GM18861 (cell line): ENCODE data around the gene PGAM2.
"Not testable (repeated sequence)": the region's sequence is repeated elsewhere in the genome, so short reads cannot be mapped to it uniquely, and the experiment has no call there.

ENCODE experiments used
- ATAC-seq: cut with Tn5 transposase; IDR thresholded peaks from one replicate; pipeline ENCODE4 v1.9.1; 2021; ENCODE audit not compliant: unreplicated experiment

Gene PGAM2

GRCh38 chr7:44033971-44034844 is 31.2 kb downstream of the PGAM2 start:
- not testable (repeated sequence) for ATAC-seq

GRCh38 chr7:44032031-44032430 is 33.3 kb downstream of the PGAM2 start:
- ATAC-seq, result not testable (repeated sequence)

GRCh38 chr7:44031319-44031718 is 34.0 kb downstream of the PGAM2 start:
- not testable (repeated sequence) for ATAC-seq

DNA sequence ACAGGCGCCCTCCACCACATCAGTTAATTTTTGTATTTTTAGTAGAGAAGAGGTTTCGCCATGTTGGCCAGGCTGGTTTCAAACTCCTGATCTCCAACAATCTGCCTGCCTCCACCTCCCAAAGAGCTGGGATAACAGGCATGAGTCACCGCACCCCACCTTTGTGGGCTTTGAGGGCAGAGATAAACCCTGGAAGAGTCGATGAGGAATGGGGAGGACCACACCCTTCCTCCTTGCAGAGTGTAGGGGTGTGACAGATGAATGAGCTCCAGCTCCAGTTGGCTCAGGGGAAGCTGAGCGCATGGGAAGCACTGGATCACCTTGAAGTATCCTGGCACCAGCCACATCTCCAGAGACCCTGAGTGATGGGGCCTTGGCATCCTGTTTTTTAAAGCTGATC is 35.3 kb downstream of the PGAM2 start:
- not testable (repeated sequence) for ATAC-seq

GRCh38 chr7:44029433-44029832 is 35.9 kb downstream of the PGAM2 start:
- ATAC-seq, result not testable (repeated sequence)

DNA sequence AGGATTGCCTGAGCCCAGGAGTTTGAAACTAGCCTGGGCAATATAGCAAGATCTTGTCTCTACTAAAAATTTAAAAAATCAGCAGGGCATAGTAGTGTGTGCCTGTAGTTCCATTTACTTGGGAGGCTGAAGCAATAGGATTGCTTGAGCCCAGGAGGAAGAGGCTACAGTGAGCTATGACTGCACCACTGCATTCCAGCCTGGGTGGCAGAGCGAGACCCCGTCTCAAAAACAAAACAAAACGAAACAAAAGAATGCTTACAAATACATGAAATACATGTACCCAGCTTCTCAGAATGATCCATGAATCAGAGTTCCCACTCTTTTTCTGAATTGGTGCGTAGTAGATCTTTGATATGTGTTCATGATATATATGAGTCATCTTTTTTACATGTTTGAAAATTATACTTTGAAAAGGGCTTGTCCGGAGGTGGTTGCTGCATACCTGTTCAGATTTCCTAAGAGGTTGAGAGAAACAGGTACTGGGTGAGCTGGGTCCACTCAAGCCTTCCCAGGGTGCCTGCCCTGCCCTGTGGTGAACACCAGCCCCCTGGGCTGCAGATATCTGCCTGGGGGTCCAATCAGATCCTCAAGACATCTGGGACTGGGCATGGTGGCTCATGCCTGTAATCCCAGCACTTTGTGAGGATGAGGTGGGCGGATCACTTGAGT is 42.4 kb downstream of the PGAM2 start:
- ATAC-seq, result not testable (repeated sequence)

GRCh38 chr7:44022069-44022468 is 43.3 kb downstream of the PGAM2 start:
- ATAC-seq, result not testable (repeated sequence)

- not testable (repeated sequence) for ATAC-seq
These were observed 45.5 kb downstream of the PGAM2 start for GRCh38 chr7:44019825-44020224.

DNA sequence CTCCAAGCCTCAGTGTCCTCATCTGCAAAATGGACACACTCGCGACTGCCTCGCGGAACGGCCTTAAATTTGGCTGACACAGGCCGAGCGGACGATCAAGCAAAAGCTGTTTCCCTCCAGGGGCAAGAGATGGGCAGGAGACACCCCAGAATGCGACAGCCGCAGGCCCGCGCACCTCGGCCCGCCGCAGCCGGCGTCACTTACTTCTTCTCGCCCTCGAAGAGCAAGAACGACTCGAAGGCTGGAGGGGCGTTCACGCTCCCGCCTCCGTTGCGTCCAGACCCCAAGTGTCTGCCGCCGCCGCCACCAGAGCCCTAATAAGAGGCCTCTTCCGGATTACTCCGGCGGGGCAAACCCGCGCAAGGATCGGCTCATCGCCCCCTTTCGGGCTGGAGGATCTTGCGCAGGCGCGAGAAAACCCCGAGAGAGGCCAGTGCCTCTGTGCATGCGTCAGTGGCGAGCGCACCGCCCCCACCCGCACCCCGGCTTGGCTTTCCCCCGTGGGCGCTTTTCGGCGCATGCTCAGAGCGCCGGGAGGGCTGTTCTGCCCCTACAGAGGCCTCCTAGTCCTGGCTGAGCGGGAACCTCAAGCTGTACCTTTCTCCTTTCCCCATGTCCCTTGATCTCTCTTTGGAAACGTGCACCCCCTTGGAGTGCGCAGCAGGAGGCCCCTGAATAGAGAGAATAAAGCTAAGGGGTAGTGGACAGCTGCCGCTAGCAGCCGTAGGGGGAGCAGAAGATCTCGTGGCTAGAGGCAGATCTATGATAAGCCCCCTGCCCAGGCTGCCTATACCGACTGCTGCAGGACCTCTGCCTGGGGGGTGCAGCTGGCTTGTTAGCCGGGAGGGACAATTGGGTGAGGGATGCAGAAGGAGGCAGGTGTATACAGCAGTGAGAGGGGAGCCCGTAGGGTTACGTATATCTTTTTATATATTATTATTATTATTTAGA is 46.2 kb downstream of the PGAM2 start:
- peak; percentile 95 for ATAC-seq

GRCh38 chr7:44015090-44015489 is 50.3 kb downstream of the PGAM2 start:
- not testable (repeated sequence) for ATAC-seq
